Measurements from ENCODE around the gene AMPD3. TPM values are rescaled to one million over a fixed set of nuclear protein-coding genes. Genes with fewer than 3 reads are reported as not detected.

AMPD3 gene
- total RNA-seq, 1 donor from 2014 or later, result 9.8 TPM

DNA sequence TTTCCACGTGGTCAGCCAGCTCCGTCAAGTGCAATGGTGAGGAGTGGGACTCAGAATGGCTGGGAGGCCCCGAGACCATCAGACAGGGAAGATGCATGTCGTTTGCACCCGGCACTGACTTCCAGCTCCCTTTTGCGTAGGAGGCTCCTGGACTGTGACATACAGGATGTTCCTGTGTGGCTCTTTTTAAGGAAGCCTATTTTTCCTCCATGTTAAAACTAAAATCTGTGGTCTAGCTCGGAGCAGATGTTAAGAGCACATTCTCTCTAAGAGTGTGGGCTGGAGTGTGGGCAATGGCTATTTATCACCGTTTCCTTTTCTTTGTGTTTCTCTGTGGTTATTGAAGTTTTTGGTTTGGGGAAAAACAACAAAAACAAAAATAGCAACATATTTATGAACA lies 40.9 kb upstream of the AMPD3 start:
- Histone ChIP-seq H3K27ac (no peak overlapping the region), H3K4me3 (no peak overlapping the region), H3K27me3 (ENCODE audit: low read depth) (no peaks in the 10 kb centered on the region), H3K36me3 (no peaks in the 10 kb centered on the region), H3K9me3 (no peaks in the 10 kb centered on the region), H3K4me1 (peaks cover 22% of the 10 kb centered on the region)
- DNase-seq, result no peak
- ATAC-seq, result peak; percentile 17 to 36
- TF ChIP-seq, protein P1, sequence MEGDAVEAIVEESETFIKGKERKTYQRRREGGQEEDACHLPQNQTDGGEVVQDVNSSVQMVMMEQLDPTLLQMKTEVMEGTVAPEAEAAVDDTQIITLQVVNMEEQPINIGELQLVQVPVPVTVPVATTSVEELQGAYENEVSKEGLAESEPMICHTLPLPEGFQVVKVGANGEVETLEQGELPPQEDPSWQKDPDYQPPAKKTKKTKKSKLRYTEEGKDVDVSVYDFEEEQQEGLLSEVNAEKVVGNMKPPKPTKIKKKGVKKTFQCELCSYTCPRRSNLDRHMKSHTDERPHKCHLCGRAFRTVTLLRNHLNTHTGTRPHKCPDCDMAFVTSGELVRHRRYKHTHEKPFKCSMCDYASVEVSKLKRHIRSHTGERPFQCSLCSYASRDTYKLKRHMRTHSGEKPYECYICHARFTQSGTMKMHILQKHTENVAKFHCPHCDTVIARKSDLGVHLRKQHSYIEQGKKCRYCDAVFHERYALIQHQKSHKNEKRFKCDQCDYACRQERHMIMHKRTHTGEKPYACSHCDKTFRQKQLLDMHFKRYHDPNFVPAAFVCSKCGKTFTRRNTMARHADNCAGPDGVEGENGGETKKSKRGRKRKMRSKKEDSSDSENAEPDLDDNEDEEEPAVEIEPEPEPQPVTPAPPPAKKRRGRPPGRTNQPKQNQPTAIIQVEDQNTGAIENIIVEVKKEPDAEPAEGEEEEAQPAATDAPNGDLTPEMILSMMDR (IDR thresholded peaks at IDR 0.05), result no peak
- intact Hi-C loops (cut with DNase I), result no loop called here

DNA sequence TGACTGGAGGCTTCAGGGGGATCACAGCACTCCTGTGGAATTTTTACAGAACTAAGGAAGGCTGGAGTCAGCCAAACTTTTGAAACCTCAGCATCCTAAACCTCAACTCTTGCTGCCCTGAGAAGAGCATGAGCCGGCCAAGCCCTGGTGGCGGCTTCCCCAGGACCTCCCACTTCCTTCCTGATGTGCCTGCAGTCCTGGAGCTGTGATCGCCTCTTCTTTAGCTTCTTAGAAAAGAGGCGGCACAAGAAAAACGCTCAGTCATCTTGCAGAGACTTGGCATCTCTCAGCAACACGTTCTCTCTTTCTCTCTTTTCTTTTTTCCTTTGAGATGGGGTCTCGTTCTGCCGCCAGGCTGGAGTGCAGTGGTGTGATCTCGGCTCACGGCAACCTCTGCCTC lies 40.4 kb upstream of the AMPD3 start:
- Histone ChIP-seq H3K4me1 (peaks cover 22% of the 10 kb centered on the region), H3K4me3 (no peak overlapping the region), H3K27me3 (ENCODE audit: low read depth) (no peaks in the 10 kb centered on the region), H3K27ac (no peak overlapping the region), H3K36me3 (no peaks in the 10 kb centered on the region), H3K9me3 (no peaks in the 10 kb centered on the region)
- ATAC-seq, result peak; percentile 66
- TF ChIP-seq, protein P1 (IDR thresholded peaks at IDR 0.05), result no peak
- DNase-seq, result peak; percentile 68
- intact Hi-C loops (cut with DNase I), result no loop called here

DNA sequence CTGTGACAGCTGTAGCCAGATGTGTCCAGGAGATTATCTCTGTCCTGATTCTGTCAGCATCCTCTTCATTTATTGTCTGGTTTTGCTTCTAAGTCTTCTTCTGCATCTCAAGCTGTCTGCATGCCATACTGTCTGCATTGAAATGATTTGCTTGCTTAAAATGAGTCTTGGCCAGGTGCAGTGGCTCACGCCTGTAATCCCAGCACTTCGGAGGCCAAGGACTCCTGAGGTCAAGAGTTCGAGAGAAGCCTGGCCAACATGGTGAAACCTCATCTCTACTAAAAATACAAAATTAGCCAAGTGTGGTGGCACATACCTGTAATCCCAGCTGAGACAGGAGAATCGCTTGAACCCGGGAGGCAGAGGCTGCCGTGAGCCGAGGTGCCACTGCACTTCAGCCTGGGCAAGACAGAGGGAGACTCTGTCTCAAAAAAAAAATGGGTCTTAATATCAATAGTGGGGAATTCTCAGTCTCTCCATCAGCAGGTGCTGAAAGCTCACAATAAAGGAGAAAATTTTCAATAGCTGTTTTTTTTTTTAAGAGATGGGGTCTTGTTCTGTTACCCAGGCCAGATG lies 39.2 kb upstream of the AMPD3 start:
- H3K9me3 ChIP-seq, result no peaks in the 10 kb centered on the region
- intact Hi-C loops (cut with DNase I), result no loop called here
- H3K36me3 ChIP-seq, result no peaks in the 10 kb centered on the region
- H3K4me1 ChIP-seq, result peaks cover 22% of the 10 kb centered on the region
- TF ChIP-seq, protein P1 (IDR thresholded peaks at IDR 0.05), result no peak
- H3K27me3 ChIP-seq (ENCODE audit: low read depth), result no peaks in the 10 kb centered on the region
- H3K27ac ChIP-seq, result no peak overlapping the region
- H3K4me3 ChIP-seq, result no peak overlapping the region
- ATAC-seq, result no peak
- no peak for DNase-seq

DNA sequence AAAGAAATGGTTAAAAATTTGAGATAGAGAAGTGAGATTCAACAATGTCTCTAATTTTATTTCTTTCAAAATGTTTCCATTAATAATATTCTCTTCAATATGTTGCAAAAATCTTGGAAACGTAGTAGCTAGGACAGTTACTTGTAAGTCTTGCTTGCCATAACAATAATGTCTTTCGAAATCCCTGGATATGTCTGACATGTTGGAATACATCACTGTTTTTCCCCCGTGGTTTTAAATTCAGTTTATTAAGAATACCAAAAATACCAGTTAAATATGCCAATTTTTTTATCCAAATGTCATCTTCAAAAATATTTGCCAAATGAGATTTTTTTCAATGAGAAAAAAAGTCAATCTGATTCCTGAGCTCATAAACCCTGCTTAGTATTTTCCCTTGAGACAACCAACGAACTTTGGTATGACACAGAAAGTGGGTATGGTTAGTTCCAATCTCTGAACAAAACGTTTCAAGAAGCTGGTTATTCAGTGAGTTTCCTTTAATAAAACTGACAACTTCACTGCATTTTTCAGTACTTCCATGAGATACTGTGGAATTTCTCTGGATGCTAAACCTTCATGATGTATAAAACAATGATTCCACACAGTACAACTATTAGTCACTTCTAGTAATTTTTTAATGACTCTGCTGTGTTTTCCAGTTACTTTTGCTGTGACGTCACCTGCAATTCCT lies 36.7 kb upstream of the AMPD3 start:
- H3K27ac ChIP-seq, result no peak overlapping the region
- no peaks in the 10 kb centered on the region for H3K36me3 ChIP-seq
- H3K4me3 ChIP-seq, result no peak overlapping the region
- TF ChIP-seq, protein P1 (IDR thresholded peaks at IDR 0.05), result no peak
- H3K9me3 ChIP-seq, result no peaks in the 10 kb centered on the region
- peaks cover 22% of the 10 kb centered on the region for H3K4me1 ChIP-seq
- H3K27me3 ChIP-seq (ENCODE audit: low read depth), result no peaks in the 10 kb centered on the region
- DNase-seq, result no peak
- intact Hi-C loops (cut with DNase I), result no loop called here
- ATAC-seq, result no peak

DNA sequence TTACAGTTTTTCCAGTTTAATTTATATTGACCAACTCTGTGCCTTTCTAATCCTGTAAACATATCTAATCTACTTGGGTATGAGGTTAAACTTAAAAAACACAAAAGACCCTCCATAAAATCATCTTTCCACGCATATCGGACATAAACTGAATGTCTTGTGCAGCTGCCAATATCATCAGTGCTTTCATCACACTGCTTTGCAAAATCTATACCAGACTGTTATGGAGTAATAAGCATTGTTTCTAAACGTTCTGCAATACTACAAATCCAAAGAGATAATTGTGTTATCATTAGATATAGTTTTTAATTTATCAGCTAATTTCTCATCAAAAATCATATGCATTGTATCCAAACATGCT lies 36.1 kb upstream of the AMPD3 start:
- ATAC-seq (no peak), DNase-seq (no peak)
- TF ChIP-seq, protein P1 (IDR thresholded peaks at IDR 0.05), result no peak
- Histone ChIP-seq H3K27ac (no peak overlapping the region), H3K27me3 (ENCODE audit: low read depth) (no peaks in the 10 kb centered on the region), H3K36me3 (no peaks in the 10 kb centered on the region), H3K4me1 (peaks cover 16% of the 10 kb centered on the region), H3K4me3 (no peak overlapping the region), H3K9me3 (no peaks in the 10 kb centered on the region)
- intact Hi-C loops (cut with DNase I), result no loop called here

All from lower lobe of right lung (tissue), 2 donors.